ENCODE data around the gene SUPT20HL1.
"Not testable (repeated sequence)": the region's sequence is repeated elsewhere in the genome, so short reads cannot be mapped to it uniquely, and the experiment has no call there.

SUPT20HL1 gene

GRCh38 chrX:24360272-24360671 lies at the start of gene SUPT20HL1:
Gene SUPT20HL1, plus strand, starts transcription at chrX:24360639. Its CDS starts 2,122 bp downstream, at chrX:24362761.
- in situ Hi-C loops (cut with MboI; ENCODE audit: low sequenced_read_pairs): no loop called here

DNA sequence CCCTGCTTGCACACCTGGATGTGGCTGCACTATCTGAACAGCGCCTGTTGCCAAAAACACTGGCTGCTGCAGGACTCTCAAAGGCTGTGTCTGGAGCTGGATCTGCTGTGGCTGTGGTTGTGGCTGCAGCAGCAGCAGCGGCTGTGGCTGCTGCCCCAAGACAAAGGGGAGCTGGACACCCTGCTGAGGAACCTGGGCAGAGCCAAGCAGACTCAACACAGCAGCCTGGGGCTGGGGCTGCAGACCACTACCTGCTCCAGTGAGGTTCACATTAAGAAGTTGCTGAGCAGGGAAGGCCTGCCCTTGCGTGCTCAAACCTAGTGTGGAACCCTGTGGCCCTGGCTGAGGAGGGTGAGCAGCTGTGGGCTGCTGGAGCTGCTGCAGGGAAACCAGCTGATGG lies 49.5 kb upstream of the SUPT20HL1 start:
- in situ Hi-C loops (cut with MboI; ENCODE audit: low sequenced_read_pairs): not testable (repeated sequence)

- in situ Hi-C loops (cut with MboI; ENCODE audit: low sequenced_read_pairs): not testable (repeated sequence)
These were observed 48.8 kb upstream of the SUPT20HL1 start for GRCh38 chrX:24311507-24312248.

- in situ Hi-C loops (cut with MboI; ENCODE audit: low sequenced_read_pairs): not testable (repeated sequence)
These were observed 48.2 kb upstream of the SUPT20HL1 start for GRCh38 chrX:24312249-24312607.

- in situ Hi-C loops (cut with MboI; ENCODE audit: low sequenced_read_pairs): no loop called here
These were observed 46.3 kb upstream of the SUPT20HL1 start, which contains the start of gene SUPT20HL2 for GRCh38 chrX:24314019-24314635. Gene SUPT20HL2, minus strand, starts transcription at chrX:24314069. Its CDS starts 754 bp downstream, at chrX:24313315.

DNA sequence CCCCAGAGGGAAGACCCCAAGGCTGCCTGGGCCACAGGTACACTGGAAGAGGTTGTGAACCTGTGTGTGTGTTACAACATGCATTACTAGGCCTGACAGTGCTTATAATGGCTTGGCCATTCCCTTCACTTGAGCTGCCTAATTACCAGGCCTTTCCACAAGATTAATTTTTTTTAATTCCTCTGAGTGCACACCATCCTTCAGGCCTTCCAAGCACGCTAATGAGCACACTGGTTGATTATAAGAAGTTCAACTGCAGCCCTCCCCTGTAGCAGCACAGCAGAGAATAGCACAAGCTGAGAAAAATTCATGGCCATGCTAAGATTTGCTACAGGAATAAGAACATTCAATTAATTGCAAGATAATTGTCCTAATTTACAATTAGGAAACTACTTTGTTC lies 44.3 kb upstream of the SUPT20HL1 start:
- in situ Hi-C loops (cut with MboI; ENCODE audit: low sequenced_read_pairs): no loop called here

- in situ Hi-C loops (cut with MboI; ENCODE audit: low sequenced_read_pairs): no loop called here
These were observed 42.9 kb upstream of the SUPT20HL1 start for GRCh38 chrX:24317567-24317966.

- in situ Hi-C loops (cut with MboI; ENCODE audit: low sequenced_read_pairs): no loop called here
These were observed 38.6 kb upstream of the SUPT20HL1 start for GRCh38 chrX:24321741-24322395.

GRCh38 chrX:24325231-24325630 lies 35.2 kb upstream of the SUPT20HL1 start:
- in situ Hi-C loops (cut with MboI; ENCODE audit: low sequenced_read_pairs): no loop called here

DNA sequence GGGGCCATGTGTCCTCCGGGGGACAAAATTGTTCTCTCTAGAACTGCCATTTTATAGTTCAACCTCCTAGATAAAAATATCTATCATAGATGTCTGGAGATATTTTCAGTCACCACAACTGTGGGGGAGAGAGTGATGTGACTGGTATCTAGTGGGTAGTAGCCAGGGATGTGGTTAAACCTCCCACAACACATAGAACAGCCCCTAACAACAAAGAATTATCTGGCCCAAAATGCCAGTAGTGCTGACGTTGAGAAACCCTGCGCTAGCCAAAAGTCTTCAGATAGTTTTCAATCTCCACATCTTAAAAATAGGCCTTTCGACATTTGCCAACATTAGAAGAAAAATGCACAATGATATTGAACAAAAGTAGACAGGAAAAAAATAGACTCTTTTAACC lies 27.6 kb upstream of the SUPT20HL1 start:
- in situ Hi-C loops (cut with MboI; ENCODE audit: low sequenced_read_pairs): no loop called here

DNA sequence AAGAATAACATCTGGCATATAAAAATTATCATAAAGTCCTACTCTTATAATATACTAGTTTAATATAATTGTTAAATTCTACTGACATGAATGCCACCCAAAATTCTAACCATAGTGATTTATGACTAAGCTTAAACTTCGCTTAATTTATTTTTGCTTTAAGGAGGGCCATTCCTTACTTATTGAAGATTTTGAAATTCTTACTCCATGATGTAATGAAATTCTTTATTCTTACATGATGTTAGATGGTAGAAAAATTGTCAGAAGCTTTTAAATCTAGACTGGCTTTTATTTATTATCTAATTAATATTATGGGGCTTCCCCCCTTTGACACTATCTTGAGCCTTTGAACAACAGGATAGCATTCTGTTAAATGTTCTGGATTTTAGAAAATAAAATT lies 27.1 kb upstream of the SUPT20HL1 start:
- in situ Hi-C loops (cut with MboI; ENCODE audit: low sequenced_read_pairs): no loop called here

DNA sequence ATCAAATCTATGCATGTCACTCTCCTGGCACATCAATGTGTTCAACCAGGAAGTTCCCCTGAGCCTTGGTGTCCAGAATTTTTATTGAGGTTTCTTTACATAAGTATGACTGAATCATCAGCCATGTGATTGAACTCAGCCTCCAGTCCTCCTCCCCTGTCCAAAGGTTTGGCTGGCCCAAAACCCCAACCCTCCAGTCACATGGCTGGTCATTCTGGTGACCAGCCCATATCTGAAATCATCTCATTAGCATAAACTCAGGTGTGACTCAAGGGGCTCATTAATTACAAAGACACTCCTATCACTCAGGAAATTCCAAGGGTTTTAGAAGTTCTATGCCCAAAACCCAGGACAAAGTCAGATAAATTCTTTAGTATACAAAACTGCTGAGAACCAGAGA lies 26.0 kb upstream of the SUPT20HL1 start:
- in situ Hi-C loops (cut with MboI; ENCODE audit: low sequenced_read_pairs): no loop called here

- in situ Hi-C loops (cut with MboI; ENCODE audit: low sequenced_read_pairs): no loop called here
These were observed 24.6 kb upstream of the SUPT20HL1 start for GRCh38 chrX:24335871-24336270.

- in situ Hi-C loops (cut with MboI; ENCODE audit: low sequenced_read_pairs): no loop called here
These were observed 20.5 kb upstream of the SUPT20HL1 start for GRCh38 chrX:24339911-24340310.

- in situ Hi-C loops (cut with MboI; ENCODE audit: low sequenced_read_pairs): no loop called here
These were observed 19.9 kb upstream of the SUPT20HL1 start for GRCh38 chrX:24340501-24340900.

GRCh38 chrX:24341795-24342194 lies 18.6 kb upstream of the SUPT20HL1 start:
- in situ Hi-C loops (cut with MboI; ENCODE audit: low sequenced_read_pairs): no loop called here

DNA sequence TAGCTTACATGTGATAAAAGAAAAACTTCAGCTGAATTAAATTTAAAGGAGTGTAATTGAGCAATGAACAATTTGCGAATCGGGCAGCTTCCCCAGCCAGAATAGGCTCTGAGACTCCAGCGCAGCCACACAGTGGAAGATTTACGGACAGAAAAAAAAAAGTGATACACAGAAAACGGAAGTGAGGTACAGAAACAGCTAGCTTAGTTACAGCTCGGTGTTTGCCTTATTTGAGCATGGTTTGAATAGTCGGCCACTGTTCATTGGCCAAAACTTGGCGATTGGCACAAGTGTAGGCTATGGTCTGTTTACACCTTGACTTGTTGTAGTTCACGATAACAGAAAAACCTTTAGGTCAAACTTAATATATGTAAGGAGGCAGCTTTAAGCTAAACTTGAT lies 16.7 kb upstream of the SUPT20HL1 start:
- in situ Hi-C loops (cut with MboI; ENCODE audit: low sequenced_read_pairs): no loop called here

- in situ Hi-C loops (cut with MboI; ENCODE audit: low sequenced_read_pairs): no loop called here
These were observed 12.6 kb upstream of the SUPT20HL1 start for GRCh38 chrX:24347881-24348280.

GRCh38 chrX:24350217-24350616 lies 10.2 kb upstream of the SUPT20HL1 start:
- in situ Hi-C loops (cut with MboI; ENCODE audit: low sequenced_read_pairs): no loop called here

- in situ Hi-C loops (cut with MboI; ENCODE audit: low sequenced_read_pairs): no loop called here
These were observed 5.3 kb upstream of the SUPT20HL1 start for GRCh38 chrX:24355095-24355494.

GRCh38 chrX:24357106-24357505 lies 3.3 kb upstream of the SUPT20HL1 start:
- in situ Hi-C loops (cut with MboI; ENCODE audit: low sequenced_read_pairs): no loop called here
